AG08396 (cell line): ENCODE measurements around the gene PSME2.

Experiments
- DNase-seq: peaks from one replicate; pipeline ENCODE4 v3.0.0; 2012; ENCODE audit warnings: low spot score, mixed read lengths

Gene PSME2

GRCh38 chr14:24151404-24152080 lies 5.1 kb upstream of the PSME2 start:
- no peak for DNase-seq

GRCh38 chr14:24150993-24151392 lies 4.6 kb upstream of the PSME2 start:
- no peak for DNase-seq

- no peak for DNase-seq
Measured at GRCh38 chr14:24150567-24150966, 4.2 kb upstream of the PSME2 start.

- no peak for DNase-seq
Measured at GRCh38 chr14:24150061-24150460, 3.7 kb upstream of the PSME2 start.

- DNase-seq = no peak
Measured at GRCh38 chr14:24149302-24149969, 3.0 kb upstream of the PSME2 start.

- DNase-seq = no peak
Measured at GRCh38 chr14:24147761-24148428, 1.5 kb upstream of the PSME2 start.

GRCh38 chr14:24146978-24147760 lies 759 bp upstream of the PSME2 start, which contains the start of gene RNF31:
RNF31 (plus strand) TSS chr14:24147498; CDS start chr14:24147699, 201 bp downstream.
- peak; percentile 97 for DNase-seq

- no peak for DNase-seq
Measured at GRCh38 chr14:24145690-24146452, 539 bp downstream of the PSME2 start.

GRCh38 chr14:24145219-24145618 lies 1.2 kb downstream of the PSME2 start:
- DNase-seq = no peak

- no peak for DNase-seq
Measured at GRCh38 chr14:24144451-24144850, 2.0 kb downstream of the PSME2 start.

GRCh38 chr14:24143511-24143910 lies 2.9 kb downstream of the PSME2 start:
- DNase-seq = no peak

- peak; percentile 98 for DNase-seq
Measured at GRCh38 chr14:24141097-24141880, 5.1 kb downstream of the PSME2 start, which contains the start of gene EMC9. EMC9 (minus strand) TSS chr14:24141591; CDS start chr14:24141304, 287 bp downstream.

- no peak for DNase-seq
Measured at GRCh38 chr14:24139272-24139934, 7.0 kb downstream of the PSME2 start.

- no peak for DNase-seq
Measured at GRCh38 chr14:24138396-24139271, 7.8 kb downstream of the PSME2 start.

- DNase-seq = no peak
Measured at GRCh38 chr14:24137529-24138395, 8.6 kb downstream of the PSME2 start.

GRCh38 chr14:24136684-24137528 lies 9.5 kb downstream of the PSME2 start:
- no peak for DNase-seq
